GM12878 (cell line): Measurements from ENCODE around the gene PLEKHH1. TPM values are rescaled to one million over a fixed set of nuclear protein-coding genes. Genes with fewer than 3 reads are reported as not detected.

ENCODE experiments used
- ATAC-seq: fragments of 200-7000 bp; cut with Tn5 transposase; 3 replicates; pipeline ENCODE4 v1.9.1; 2020; ENCODE audit warnings: mild to moderate bottlenecking, moderate library complexity
- BruUV-seq: library from RNA; stranded (reverse); fragments of 400-500 nt; replicated peaks from 2 replicates; lab custom pipeline; 2021; lab: Mats Ljungman, UMichigan
- CTCF ChIA-PET: fragments of 300-600 bp; sonication (Branson Sonifier 250); formaldehyde crosslinking; extraction: SDS; loops from one replicate; lab custom pipeline; 2021; ENCODE audit warnings: inconsistent platforms; lab: Yijun Ruan, JAX
- POLR2A ChIA-PET: fragments of 350-600 bp; formaldehyde crosslinking; extraction: SDS; loops from one replicate; lab custom pipeline; 2021; ENCODE audit warnings: inconsistent platforms; lab: Charles Lee
- RAD21 ChIA-PET: fragments of 300-600 bp; sonication (Branson Sonifier 250); formaldehyde crosslinking; loops from one replicate; lab custom pipeline; 2023; ENCODE audit warnings: antibody characterized with exemption; ENCODE audit not compliant: unreplicated experiment; lab: Charles Lee
- SMC1A ChIA-PET: fragments of 300-600 bp; sonication (Branson Sonifier 250); formaldehyde crosslinking; loops from one replicate; lab custom pipeline; 2023; ENCODE audit not compliant: unreplicated experiment, uncharacterized antibody; lab: Charles Lee
- DNase-seq: peaks from one replicate; pipeline ENCODE4 v3.0.0-alpha.2; 2011; ENCODE audit warnings: low read depth, low spot score
- FAIRE-seq: peaks from 3 replicates; lab custom pipeline; 2011; peaks lifted over from hg19 to GRCh38; lab: Jason Lieb, UNC
- H2AFZ ChIP-seq: 2 replicates; pipeline ENCODE4 v1.6.0; 2011; ENCODE audit warnings: low read depth, low read length, control low read depth; ENCODE audit not compliant: control insufficient read depth
- H3K27ac ChIP-seq: 2 replicates; pipeline ENCODE4 v1.5.1; 2011; ENCODE audit warnings: control low read depth; ENCODE audit not compliant: control insufficient read depth, insufficient read depth
- H3K27me3 ChIP-seq, 2 experiments: replicated peaks in 1 of 2; 2 replicates each; pipeline versions ENCODE4 v1.6.0 to v1.6.1; 2011; ENCODE audit warnings: low read length in 1 of 2; ENCODE audit not compliant: control insufficient read depth in 2 of 2, insufficient read depth in 2 of 2
- H3K36me3 ChIP-seq, 2 experiments: 2 replicates each; pipeline ENCODE4 v1.5.1; 2011; ENCODE audit warnings: low read length in 1 of 2; ENCODE audit not compliant: control insufficient read depth in 2 of 2, insufficient read depth in 2 of 2
- H3K4me1 ChIP-seq: 2 replicates; pipeline ENCODE4 v1.6.1; 2011; ENCODE audit warnings: mild to moderate bottlenecking, low read length, moderate library complexity, mixed read lengths; ENCODE audit not compliant: control insufficient read depth, insufficient read depth
- H3K4me2 ChIP-seq: 2 replicates; pipeline ENCODE4 v1.6.0; 2011; ENCODE audit warnings: control low read depth; ENCODE audit not compliant: control insufficient read depth, insufficient read depth
- H3K4me3 ChIP-seq: fragments of 200-600 bp; sonication (generic); 2 replicates; pipeline ENCODE4 v1.5.1; 2016
- H3K79me2 ChIP-seq: 2 replicates; pipeline ENCODE4 v1.6.0; 2011; ENCODE audit warnings: low read length; ENCODE audit not compliant: control insufficient read depth, insufficient read depth
- H3K9ac ChIP-seq: 2 replicates; pipeline ENCODE4 v1.8.0; 2011; ENCODE audit warnings: low read length, control low read depth, mixed read lengths; ENCODE audit not compliant: control insufficient read depth, insufficient read depth
- H3K9me3 ChIP-seq: replicated peaks from 3 replicates; pipeline ENCODE4 v1.5.1; 2011; ENCODE audit warnings: mild to moderate bottlenecking, low read length; ENCODE audit not compliant: control insufficient read depth, insufficient read depth
- H4K20me1 ChIP-seq: 2 replicates; pipeline ENCODE4 v1.6.0; 2011; ENCODE audit not compliant: control insufficient read depth, insufficient read depth
- BACH1 ChIP-seq: fragments of 450-650 bp; IDR thresholded peaks from 2 replicates; pipeline ENCODE4 v1.6.1; 2017; ENCODE audit warnings: mild to moderate bottlenecking, borderline replicate concordance
- BCL11A ChIP-seq: IDR thresholded peaks from 2 replicates; pipeline ENCODE4 v1.6.1; 2011; ENCODE audit warnings: low read depth, low read length
- BRCA1 ChIP-seq: IDR thresholded peaks from 2 replicates; pipeline ENCODE4 v1.6.1; 2011; ENCODE audit warnings: low read depth, low read length, improper control_type of control experiment
- E2F8 ChIP-seq: fragments of 450-650 bp; IDR thresholded peaks from 2 replicates; pipeline ENCODE4 v1.6.1; 2018; ENCODE audit warnings: mild to moderate bottlenecking, low read depth, moderate library complexity; ENCODE audit not compliant: partially characterized antibody
- GATAD2B ChIP-seq: fragments of 450-650 bp; conservative IDR thresholded peaks from 2 replicates; pipeline ENCODE4 v1.6.1; 2017; ENCODE audit warnings: low read depth, mild to moderate bottlenecking, moderate library complexity
- HDGF ChIP-seq: fragments of 450-650 bp; IDR thresholded peaks from 2 replicates; pipeline ENCODE4 v1.6.1; 2016; ENCODE audit warnings: antibody characterized with exemption
- NFIC ChIP-seq: IDR thresholded peaks from 2 replicates; pipeline ENCODE4 v1.6.1; 2012; ENCODE audit warnings: low read depth, mild to moderate bottlenecking, inconsistent platforms, low read length, moderate library complexity
- PBX3 ChIP-seq: IDR thresholded peaks from 2 replicates; pipeline ENCODE4 v1.6.1; 2011; ENCODE audit warnings: mild to moderate bottlenecking, low read depth, low read length, moderate library complexity; ENCODE audit not compliant: insufficient replicate concordance
- SMAD1 ChIP-seq: fragments of 450-650 bp; IDR thresholded peaks from 2 replicates; pipeline ENCODE4 v1.6.1; 2018; ENCODE audit warnings: mild to moderate bottlenecking, low read depth; ENCODE audit not compliant: partially characterized antibody
- SP1 ChIP-seq: IDR thresholded peaks from one replicate; pipeline ENCODE4 v1.6.1; 2011; ENCODE audit warnings: low read depth, low read length
- TARDBP ChIP-seq: IDR thresholded peaks from 2 replicates; pipeline ENCODE4 v1.6.1; 2016; ENCODE audit warnings: borderline replicate concordance
- ZBED1 ChIP-seq: IDR thresholded peaks from 2 replicates; pipeline ENCODE4 v1.6.1; 2016; ENCODE audit warnings: borderline replicate concordance
- ZNF274 ChIP-seq: IDR thresholded peaks from one replicate; pipeline ENCODE4 v1.8.0; 2011; ENCODE audit not compliant: insufficient read length, insufficient read depth
- WGBS: methylation state at CpG from one replicate; pipeline ENCODE4 v1.1.6; 2016; ENCODE audit warnings: low lambda C conversion rate; ENCODE audit not compliant: insufficient replicate concordance, insufficient coverage; ENCODE audit errors: missing lambda C conversion rate; 5-methylcytosine and 5-hydroxymethylcytosine counted together
- in situ Hi-C: fragments of 300-500 bp; cut with MboI; formaldehyde crosslinking; loops from 9 replicates; pipeline ENCODE4 v1.14.3; 2018; ENCODE audit warnings: mixed read lengths
- intact Hi-C: fragments of 100-400 bp; cut with micrococcal nuclease; formaldehyde crosslinking; loops from one replicate; pipeline ENCODE4 v1.14.2; 2022; ENCODE audit not compliant: unreplicated experiment
- polyA plus RNA-seq, 11 experiments: library from polyadenylated mRNA; depleted of rRNA in 4 of 11; unstranded in 6 of 11; stranded (reverse) in 5 of 11; fragments of >200 nt; fragmentation: Nextera tagmentation in 4 of 11; fragmentation: Illumina TruSeq in 1 of 11; extraction: Ambion mirVana in 4 of 11; extraction: Trizol in 1 of 11; gene quantifications; 1 replicate in 1 of 11; 2 replicates in 10 of 11; pipeline versions ENCODE4 v1.2.1 to v1.2.3, GENCODE V29; 2011 to 2016; ENCODE audit warnings: inconsistent platforms in 2 of 11, missing spikeins in 2 of 11, low read depth in 1 of 11
- total RNA-seq, 4 experiments: library from RNA; depleted of rRNA in 3 of 4; stranded (reverse); fragments of >200 nt in 3 of 4; fragmentation: Illumina TruSeq in 1 of 4; extraction: Trizol in 1 of 4; gene quantifications; 2 replicates each; pipeline versions ENCODE4 v1.2.1 to v1.2.3, GENCODE V29; 2013 to 2021

The PLEKHH1 gene
- total and polyA plus RNA-seq, 10 of the 15 experiments (the other 5 are each of a cell fraction or from before 2014, with no cell fraction given), result 0.11 to 0.95 (median 0.41) TPM

GRCh38 chr14:67523764-67524633 is 9.1 kb upstream of the PLEKHH1 start:
- WGBS, result 29% methylated on average over 7 of the region's 7 CpGs
- Histone ChIP-seq H2AFZ (no peak overlapping the region), H3K27me3 (peaks cover 0 to 11% of the 10 kb centered on the region in 2 experiments; a peak in 1 of 4 replicates), H3K27ac (no peak overlapping the region), H3K4me1 (no peaks in the 10 kb centered on the region), H3K79me2 (no peaks in the 10 kb centered on the region), H3K36me3 (no peaks in the 10 kb centered on the region), H3K9me3 (no peaks in the 10 kb centered on the region), H4K20me1 (no peaks in the 10 kb centered on the region), H3K9ac (no peak overlapping the region), H3K4me3 (no peak overlapping the region), H3K4me2 (no peak overlapping the region)
- no peak for FAIRE-seq
- ChIA-PET RAD21 (interaction anchor here (1.6 kb wide), 1 partner anchor 180 kb away, joined by 6 read pairs; no protein-coding TSS in a partner anchor), CTCF (interaction anchor here (0.7 to 5.5 kb wide), 5 partner anchors 10 to 180 kb away, joined by 3 to 106 read pairs (median 35); no protein-coding TSS in a partner anchor), POLR2A (interaction anchor here (0.6 to 0.9 kb wide), 2 partner anchors 35 to 777 kb away, joined by 3 read pairs; no protein-coding TSS in a partner anchor), SMC1A (interaction anchor here (5.3 kb wide), 1 partner anchor 97 kb away, joined by 42 read pairs; no protein-coding TSS in a partner anchor)
- ATAC-seq, result no peak
- in situ Hi-C loops, result no loop called here
- TF ChIP-seq PBX3, result no peak
- no peak for TF ChIP-seq BCL11A
- no TSS peak for BruUV-seq
- DNase-seq, result no peak
- intact Hi-C loops, result no loop called here

- CTCF ChIA-PET, result interaction anchor here (0.7 to 5.5 kb wide), 5 partner anchors 11 to 179 kb away, joined by 3 to 106 read pairs (median 35); no protein-coding TSS in a partner anchor
- Histone ChIP-seq H3K79me2 (no peaks in the 10 kb centered on the region), H3K27ac (no peak overlapping the region), H3K4me2 (no peak overlapping the region), H3K4me3 (no peak overlapping the region), H3K4me1 (no peaks in the 10 kb centered on the region), H3K27me3 (peaks cover 0 to 11% of the 10 kb centered on the region in 2 experiments; a peak in 1 of 4 replicates), H3K36me3 (no peaks in the 10 kb centered on the region), H4K20me1 (no peaks in the 10 kb centered on the region), H3K9ac (no peak overlapping the region), H3K9me3 (no peaks in the 10 kb centered on the region), H2AFZ (no peak overlapping the region)
- POLR2A ChIA-PET, result interaction anchor here (0.6 kb wide), 1 partner anchor 777 kb away, joined by 3 read pairs; no protein-coding TSS in a partner anchor
- SMC1A ChIA-PET, result interaction anchor here (5.3 kb wide), 1 partner anchor 98 kb away, joined by 42 read pairs; no protein-coding TSS in a partner anchor
- no peak for ATAC-seq
- FAIRE-seq, result no peak
- intact Hi-C loops (no loop called here), in situ Hi-C loops (no loop called here)
- BruUV-seq, result no TSS peak
- RAD21 ChIA-PET, result interaction anchor here (1.4 to 1.6 kb wide), 2 partner anchors 88 to 180 kb away, joined by 3 to 6 read pairs; no protein-coding TSS in a partner anchor
- DNase-seq, result no peak
- WGBS, result 16% methylated on average over 3 of the region's 3 CpGs
- TF ChIP-seq SMAD1, result no peak
- TF ChIP-seq ZNF274, result no peak
- no peak for TF ChIP-seq GATAD2B
- no peak for TF ChIP-seq SP1
- no peak for TF ChIP-seq E2F8
- TF ChIP-seq ZBED1, result no peak
- TF ChIP-seq HDGF, result no peak
- TF ChIP-seq BRCA1, result no peak
- TF ChIP-seq TARDBP, result no peak
- no peak for TF ChIP-seq NFIC
- TF ChIP-seq BACH1, result no peak
Measured at GRCh38 chr14:67524634-67524963, 8.5 kb upstream of the PLEKHH1 start.
